HG02852 (cell line): ENCODE results near the gene GALNT9.
"Not testable (repeated sequence)": the region's sequence is repeated elsewhere in the genome, so short reads cannot be mapped to it uniquely, and the experiment has no call there.

Source experiments
- ATAC-seq: cut with Tn5 transposase; IDR thresholded peaks from one replicate; pipeline ENCODE4 v1.9.1; 2021; ENCODE audit warnings: mild to moderate bottlenecking, moderate library complexity; ENCODE audit not compliant: unreplicated experiment

GALNT9 gene

GRCh38 chr12:132253698-132254480 lies 75.5 kb downstream of the GALNT9 start:
- ATAC-seq: no peak

DNA sequence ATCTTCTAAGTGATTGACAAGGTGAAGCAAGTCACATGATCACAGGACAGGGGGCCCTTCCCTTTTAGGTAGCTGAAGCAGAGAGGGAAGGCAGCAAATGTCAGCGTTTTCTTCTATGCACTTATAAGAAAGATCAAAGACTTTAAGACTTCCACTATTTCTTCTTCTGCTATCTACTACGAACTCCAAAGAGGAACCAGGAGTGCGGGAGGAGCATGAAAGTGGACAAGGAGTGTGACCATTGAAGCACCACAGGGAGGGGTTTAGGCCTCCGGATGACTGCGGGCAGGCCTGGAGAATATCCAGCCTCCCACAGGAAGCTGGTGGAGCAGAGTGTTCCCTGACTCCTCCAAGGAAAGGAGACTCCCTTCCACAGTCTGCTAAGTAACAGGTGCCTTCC lies 76.4 kb downstream of the GALNT9 start:
- not testable (repeated sequence) for ATAC-seq

DNA sequence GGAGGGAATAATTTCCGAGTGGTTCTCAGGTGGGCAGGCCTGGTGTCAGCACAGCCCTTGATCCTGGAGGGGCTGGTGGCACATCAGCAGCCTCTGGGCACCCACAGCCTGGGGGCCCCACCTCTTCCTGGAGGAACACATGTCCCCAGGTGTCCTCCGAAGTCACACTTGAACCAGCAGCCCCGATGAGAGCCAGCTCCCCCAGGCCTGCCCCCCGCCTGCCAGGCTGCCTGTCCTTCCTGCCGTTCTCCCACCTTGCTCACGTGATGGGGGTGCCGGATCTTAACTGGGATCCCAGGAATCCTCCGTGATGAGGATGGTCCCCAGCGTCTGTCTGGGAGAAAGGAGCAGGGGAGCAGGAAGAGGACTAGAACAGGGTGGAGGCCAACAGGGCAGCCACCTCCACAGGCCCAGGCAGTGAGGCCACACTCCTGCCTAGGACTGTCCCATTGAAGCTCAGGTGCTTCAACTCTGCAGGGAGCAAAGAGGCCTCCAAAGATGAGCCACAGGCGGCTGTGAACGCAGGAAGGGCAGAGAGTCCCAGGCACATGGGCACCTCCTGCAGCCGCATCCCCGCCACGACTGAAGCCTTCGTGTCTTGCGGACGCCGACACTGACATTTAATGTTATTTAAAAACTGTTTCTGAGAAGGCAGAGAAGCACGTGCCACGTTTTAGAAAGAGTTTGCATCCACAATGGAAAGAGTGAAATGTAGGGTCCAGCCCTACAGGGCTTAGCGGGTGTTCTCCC lies 77.5 kb downstream of the GALNT9 start:
- ATAC-seq: no peak

- no peak for ATAC-seq
These were observed 78.1 kb downstream of the GALNT9 start for GRCh38 chr12:132251310-132251709.

DNA sequence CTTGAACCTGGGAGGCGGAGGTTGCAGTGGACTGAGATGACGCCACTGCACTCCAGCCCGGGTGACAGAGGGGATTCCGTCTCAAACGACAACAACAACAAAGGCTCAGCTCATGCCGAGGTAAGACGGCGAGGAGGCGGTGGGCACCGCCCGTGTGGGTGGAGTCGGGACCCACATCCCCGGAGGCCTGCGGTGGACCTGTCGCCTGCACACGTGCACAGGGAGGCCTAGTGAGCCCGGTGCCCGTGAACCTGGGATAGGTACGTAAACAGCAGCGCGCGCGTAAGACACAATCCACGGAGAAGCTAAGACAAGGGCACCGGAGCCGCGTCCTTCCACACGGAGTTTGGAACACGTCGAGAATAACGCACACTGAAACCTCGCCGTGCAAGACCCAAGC lies 78.7 kb downstream of the GALNT9 start:
- no peak for ATAC-seq

DNA sequence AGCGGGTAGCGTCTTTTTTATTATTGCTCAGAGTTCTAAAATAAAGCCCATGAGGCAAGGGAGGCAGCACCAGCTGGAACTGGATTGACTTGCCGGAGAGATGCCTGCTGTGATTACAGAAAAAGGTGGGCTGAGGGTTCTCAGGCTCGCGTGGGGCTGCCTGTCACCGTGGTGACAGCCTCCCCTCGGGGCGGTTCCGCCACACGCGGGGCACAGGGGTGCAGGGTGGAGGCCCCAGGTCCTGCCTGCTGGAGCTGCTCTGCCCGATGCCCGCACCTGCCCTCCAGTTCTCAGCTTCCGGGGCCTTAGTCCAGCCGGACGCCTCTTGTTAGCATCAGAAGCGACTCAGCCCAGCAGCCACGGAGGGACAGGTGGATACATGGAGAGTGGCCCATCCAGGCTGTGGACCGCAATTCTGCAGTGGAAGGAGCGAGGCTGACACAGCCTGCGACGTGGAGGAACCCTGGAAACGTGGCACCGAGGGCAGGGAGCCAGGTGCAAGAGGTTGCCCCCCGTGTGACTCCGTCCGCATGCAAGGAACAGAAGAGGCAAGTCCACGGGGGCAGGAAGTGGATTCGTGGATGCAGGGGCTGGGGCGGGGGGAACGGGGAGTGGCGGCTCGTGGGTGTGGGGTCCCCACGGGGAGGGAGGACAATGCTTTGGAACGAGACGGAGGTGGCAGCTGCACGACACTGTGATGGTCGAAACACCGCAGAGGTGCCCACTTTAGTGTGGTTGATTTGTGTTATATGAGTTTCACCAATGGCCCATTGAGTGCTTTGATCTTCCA lies 79.5 kb downstream of the GALNT9 start:
- no peak for ATAC-seq

DNA sequence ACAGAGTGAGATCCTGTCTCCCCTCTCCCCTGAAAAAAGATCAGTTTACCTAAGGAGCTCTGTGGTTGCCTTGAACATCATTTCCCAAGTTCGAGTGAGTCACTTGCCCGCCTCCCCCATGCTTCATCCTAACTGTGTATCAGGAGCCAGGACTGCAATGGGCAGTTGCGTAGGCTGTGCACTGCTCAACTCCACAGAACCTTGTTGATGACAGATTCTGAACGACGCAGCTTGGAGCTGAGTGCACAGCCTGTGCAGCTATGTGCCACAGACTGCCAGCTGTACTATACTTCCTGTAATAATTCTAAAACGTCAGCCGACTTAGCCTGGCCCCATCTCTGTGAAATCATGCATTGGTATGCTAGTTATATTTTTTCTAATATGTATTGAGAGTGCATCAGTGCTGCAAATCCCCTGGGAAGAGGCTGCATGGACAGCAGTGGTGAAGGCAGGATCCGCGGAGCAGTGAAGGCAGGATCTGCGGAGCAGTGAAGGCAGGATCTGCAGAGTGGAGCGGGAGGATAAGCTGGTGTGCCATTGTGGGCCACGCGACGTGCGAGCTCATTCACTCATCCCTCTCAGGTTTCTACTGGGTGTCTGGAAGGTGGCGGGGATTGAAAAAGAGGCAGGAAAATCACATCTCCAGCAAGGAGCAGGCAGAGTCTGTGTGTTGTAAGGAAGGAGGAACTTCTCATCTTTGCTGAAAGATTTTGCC lies 80.8 kb downstream of the GALNT9 start:
- ATAC-seq: no peak

DNA sequence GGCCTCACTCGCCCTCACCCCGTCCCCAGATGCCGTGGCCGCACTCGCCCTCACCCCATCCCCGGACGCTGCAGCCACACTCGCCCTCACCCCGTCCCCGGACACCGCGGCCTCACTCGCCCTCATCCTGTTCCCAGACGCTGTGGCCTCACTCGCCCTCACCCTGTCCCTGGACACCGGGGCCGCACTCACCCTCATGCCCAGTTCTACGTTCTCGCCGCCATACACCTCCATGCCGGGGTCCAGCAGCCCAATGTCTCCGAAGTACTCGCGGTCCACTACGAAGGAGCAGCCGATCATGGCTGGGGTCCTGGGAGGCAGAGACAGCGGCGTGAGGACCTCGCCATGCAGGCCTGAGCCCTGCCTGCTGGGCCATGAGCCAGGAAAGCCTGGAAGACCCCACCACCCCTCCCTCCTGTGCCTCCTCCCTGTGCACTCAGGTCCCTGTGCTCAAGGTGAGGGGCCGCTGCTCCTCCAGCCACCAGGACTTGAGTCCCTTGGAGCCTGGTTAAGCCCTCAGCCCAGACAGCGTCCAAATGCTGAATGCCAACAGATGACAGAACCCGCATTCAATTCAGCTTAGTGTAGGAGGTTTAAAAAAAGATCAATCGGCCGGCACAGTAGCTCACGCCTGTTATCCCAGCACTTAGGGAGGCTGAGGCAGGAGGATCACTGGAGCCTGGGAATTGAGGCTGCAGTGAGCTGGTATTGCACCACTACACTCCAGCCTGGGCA lies 81.5 kb downstream of the GALNT9 start:
- ATAC-seq: no peak

DNA sequence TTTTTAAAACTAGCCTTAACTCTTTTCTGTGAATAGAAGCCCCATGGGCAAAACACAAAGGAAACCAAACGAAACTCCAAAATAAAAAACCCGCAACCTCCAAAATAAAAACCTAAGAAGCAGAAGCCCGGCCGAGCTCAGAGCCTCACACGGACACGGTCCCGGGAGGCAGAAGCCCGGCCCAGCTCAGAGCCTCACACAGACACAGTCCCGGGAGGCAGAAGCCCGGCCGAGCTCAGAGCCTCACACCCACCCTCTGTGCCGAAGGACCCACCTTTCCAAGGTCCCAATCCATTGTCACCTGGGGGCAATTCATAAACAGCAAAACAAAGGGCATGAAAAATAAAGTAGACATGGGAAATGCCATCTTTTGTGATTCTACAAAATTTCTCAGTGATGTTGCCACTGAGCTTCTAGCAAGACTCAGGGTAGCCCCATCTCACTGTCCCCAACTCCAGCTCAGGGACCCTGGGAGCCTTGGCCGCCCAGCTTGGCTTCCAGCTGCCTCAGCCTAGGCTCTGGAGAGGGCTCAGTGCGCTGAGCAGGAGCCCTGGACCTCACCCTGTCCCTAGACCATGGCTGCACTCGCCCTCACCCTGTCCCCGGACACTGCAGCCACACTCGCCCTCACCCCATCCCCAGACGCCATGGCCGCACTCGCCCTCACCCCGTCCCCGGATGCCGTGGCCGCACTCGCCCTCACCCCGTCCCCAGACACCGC lies 82.2 kb downstream of the GALNT9 start:
- no peak for ATAC-seq

GRCh38 chr12:132245521-132246101 lies 83.8 kb downstream of the GALNT9 start:
- ATAC-seq: no peak

- no peak for ATAC-seq
These were observed 84.6 kb downstream of the GALNT9 start for GRCh38 chr12:132244724-132245295.

DNA sequence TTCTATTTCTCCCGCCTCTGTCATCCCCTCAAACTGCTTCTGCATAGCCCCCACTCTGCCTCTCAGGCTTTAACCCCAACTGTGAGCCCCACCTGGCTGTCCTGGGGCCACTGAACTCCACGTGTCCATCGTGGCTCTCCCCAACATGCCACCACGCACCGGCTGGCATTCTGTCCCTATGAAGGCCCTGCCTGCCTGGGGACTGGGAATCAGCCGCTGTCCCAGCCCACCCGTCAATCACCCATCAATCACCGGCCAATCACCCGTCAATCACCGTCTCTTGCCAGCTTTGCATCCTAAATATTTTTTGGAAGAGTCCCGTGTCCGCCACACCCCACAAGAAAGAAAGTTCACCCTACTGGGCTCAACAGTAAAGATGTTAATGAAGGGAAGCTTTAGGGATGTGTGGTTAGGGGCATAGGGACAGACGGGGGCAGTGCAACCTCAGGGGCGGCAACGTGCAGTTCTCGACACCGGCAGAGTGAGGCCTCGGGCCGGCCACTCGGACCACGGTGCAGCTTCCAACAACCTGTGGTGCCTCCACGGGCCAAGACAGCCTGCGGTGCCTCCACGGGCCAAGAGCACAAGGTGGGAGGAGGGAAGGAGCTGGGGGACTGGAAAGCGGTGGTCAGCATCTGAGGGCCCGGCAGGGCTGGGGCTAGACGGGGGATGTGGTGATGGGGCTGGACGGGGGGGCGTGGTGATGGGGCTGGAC lies 85.6 kb downstream of the GALNT9 start:
- ATAC-seq: no peak

- not testable (repeated sequence) for ATAC-seq
These were observed 86.2 kb downstream of the GALNT9 start for GRCh38 chr12:132243171-132243570.

DNA sequence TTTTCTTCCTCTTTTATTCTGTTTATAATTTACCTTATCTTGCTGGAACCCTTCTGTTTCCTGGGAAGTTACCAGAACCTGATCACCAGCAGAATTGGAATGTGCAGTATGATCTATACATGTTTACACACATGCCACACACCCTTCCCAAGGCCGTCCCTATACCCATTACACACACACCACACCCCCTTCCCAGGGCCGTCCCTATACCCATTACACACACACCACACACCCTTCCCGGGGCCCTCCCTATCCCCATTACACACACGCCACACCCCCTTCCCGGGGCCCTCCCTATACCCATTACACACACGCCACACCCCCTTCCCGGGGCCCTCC lies 88.8 kb downstream of the GALNT9 start:
- not testable (repeated sequence) for ATAC-seq

DNA sequence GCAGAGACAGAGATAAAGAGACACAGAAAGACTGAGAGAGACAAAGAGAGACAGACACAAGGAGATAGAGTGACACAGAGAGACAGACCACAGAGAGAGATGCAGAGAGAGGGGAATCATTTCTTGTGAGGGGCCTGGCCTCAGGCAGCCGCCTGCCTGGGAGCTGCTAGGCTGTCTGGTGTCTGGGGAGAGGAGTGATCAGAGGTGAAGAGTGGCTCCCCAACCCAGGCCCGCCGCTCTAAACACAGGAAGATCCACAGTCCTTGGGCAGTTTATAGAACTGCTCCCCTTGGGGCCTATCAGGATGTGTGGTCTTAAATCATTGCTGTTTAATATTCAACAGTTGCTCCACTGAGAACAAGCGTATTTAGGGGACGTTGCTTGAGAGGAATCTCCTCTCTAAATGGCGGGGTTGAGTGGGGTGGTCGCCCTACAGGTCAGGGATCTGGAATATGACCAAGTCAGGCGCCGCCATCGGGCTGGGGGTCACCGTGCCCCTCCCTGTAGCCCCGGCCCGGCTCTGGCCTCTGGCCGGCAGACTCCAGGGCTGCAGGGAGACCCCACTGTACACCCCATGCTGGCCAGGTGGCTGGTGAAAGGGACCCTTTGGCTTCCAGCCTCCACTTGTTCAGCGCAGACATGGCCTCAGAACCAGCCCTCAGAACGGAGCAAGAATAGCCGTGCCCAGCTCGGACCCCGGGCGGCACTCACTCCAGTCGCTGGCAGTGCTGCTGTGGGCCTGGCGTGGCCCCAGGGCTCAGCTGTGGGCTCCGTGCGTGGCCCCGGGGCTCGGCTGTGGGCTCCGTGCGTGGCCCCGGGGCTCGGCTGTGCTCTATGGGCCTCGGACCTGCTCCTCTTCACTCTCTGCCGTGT lies 89.4 kb downstream of the GALNT9 start:
- no peak for ATAC-seq

DNA sequence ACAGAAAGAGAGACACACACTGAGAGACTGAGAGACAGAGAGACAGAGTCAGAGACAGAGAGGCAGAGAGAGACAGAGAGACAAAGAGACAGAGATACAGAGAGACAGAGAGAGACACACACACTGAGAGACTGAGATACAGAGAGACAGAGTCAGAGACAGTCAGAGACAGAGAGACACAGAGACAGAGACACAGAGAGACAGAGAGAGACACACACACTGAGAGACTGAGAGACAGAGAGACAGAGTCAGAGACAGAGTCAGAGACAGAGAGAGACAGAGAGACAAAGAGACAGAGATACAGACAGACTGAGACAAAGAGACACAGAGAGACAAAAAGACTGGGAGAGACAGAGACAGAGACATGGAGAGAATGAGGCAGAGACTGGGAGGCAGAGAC lies 90.0 kb downstream of the GALNT9 start:
- no peak for ATAC-seq

GRCh38 chr12:132238884-132239283 lies 90.5 kb downstream of the GALNT9 start:
- no peak for ATAC-seq
